Measurements from ENCODE around the gene CCDC102B.

CCDC102B gene

DNA sequence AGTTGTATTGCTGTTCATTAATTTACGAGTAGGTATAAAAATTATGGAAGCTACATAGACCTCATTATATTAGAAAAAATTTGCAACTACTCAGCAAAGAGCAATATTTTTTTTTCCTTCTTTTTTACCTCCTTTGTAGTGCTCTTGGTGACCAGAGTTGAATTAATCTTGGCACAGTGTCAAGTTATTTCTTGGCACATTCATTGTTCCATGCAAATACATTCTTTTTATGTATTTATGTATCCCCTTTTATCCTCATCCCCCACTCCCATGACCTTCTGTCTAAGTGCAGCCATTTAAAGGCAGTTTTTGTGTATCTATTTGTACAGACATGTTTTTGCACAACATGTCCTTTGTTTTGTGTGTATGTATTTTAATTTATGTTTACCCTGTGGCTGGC is 224.5 kb downstream of the CCDC102B start:
- H3K9me3 ChIP-seq (ENCODE audit: insufficient read depth, low read depth, low read length) = no peaks in the 10 kb centered on the region
- H3K23ac ChIP-seq (ENCODE audit: low read length) = no peak overlapping the region
- no peak overlapping the region for H3K4me2 ChIP-seq (ENCODE audit: low read length)
- no peaks in the 10 kb centered on the region for H3K79me1 ChIP-seq (ENCODE audit: low read length)
- no peaks in the 10 kb centered on the region for H3K4me1 ChIP-seq (ENCODE audit: control insufficient read depth in 1 of 2, insufficient read depth in 2 of 2, low read length in 2 of 2)
- H4K12ac ChIP-seq (ENCODE audit: low read depth, low read length) = no peak overlapping the region
- H2BK120ac ChIP-seq (ENCODE audit: insufficient read depth, low read length, poor library complexity) = no peak overlapping the region
- H3K9ac ChIP-seq (ENCODE audit: low read length) = no peak overlapping the region
- no peak overlapping the region for H3K4me3 ChIP-seq (ENCODE audit: low read depth, low read length)
- H3K79me2 ChIP-seq (ENCODE audit: control insufficient read depth, insufficient read depth, low read length, poor library complexity) = no peaks in the 10 kb centered on the region
- H2AFZ ChIP-seq (ENCODE audit: insufficient read depth, low read length, poor library complexity) = no peak overlapping the region
- no peak overlapping the region for H3K27ac ChIP-seq (ENCODE audit: low read depth, low read length)
- H2AK5ac ChIP-seq (ENCODE audit: low read length) = no peak overlapping the region
- no peak overlapping the region for H3K4ac ChIP-seq (ENCODE audit: low read depth, low read length)
- no peak overlapping the region for H2BK12ac ChIP-seq (ENCODE audit: low read length)
- H3K27me3 ChIP-seq (ENCODE audit: insufficient read depth, low read length) = no peaks in the 10 kb centered on the region
- H3K36me3 ChIP-seq (ENCODE audit: control insufficient read depth in 1 of 2, insufficient read depth in 2 of 2, low read length in 2 of 2) = no peaks in the 10 kb centered on the region
- no peak overlapping the region for H4K8ac ChIP-seq (ENCODE audit: low read depth, low read length)
- H4K91ac ChIP-seq (ENCODE audit: low read depth, low read length) = no peak overlapping the region
- no CpG with 5 or more reads among the region's 1 CpG for WGBS (ENCODE audit: extremely low coverage, insufficient coverage, insufficient read length)
- H2BK5ac ChIP-seq (ENCODE audit: low read depth, low read length, poor library complexity) = no peak overlapping the region
- no peak for DNase-seq
- no peak overlapping the region for H3K18ac ChIP-seq (ENCODE audit: low read length)
- no peak overlapping the region for H3K14ac ChIP-seq (ENCODE audit: low read length)

DNA sequence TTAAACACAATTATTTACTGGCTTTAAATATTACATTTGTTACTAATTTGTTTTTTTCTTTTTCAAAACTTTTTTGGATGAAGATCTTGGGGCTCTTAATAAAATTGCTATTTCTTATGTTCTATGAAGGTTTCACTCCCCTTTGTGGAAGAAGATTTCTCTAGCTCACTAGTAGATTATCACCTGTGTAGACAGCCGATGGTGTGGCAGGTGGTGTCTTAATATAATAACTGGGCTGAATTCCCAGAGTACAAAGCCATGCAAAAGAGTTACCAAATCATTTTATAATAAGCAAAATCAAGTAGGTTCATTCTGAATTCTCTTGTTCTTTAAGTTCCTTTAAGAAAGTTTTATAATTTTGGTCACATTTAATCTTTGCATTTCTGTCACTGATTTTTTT is 233.7 kb downstream of the CCDC102B start:
- WGBS (ENCODE audit: extremely low coverage, insufficient coverage, insufficient read length) = no CpG with 5 or more reads among the region's 1 CpG

DNA sequence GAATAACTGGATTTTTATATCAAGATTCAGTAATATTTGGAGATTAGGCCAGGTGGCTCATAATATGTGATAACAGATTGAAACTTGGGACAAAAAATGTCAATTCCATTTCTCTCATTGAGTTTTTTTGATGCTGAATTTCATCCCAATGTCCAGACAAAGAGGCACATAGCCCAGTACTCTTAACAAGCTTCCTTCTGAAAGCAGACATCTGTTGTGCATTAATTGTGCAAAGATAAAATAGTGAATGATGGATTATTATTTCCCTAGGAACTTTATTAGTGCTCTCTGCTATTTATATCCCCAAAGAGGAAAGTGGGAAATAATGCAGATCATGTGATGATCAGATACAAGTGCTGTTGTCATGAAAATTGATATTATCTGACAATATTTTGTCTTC is 234.1 kb downstream of the CCDC102B start:
- Histone ChIP-seq H3K4ac (ENCODE audit: low read depth, low read length) (no peak overlapping the region), H2AK5ac (ENCODE audit: low read length) (no peak overlapping the region), H3K9me3 (ENCODE audit: insufficient read depth, low read depth, low read length) (no peaks in the 10 kb centered on the region), H3K79me1 (ENCODE audit: low read length) (no peaks in the 10 kb centered on the region), H3K79me2 (ENCODE audit: control insufficient read depth, insufficient read depth, low read length, poor library complexity) (no peaks in the 10 kb centered on the region), H2BK5ac (ENCODE audit: low read depth, low read length, poor library complexity) (no peak overlapping the region), H3K9ac (ENCODE audit: low read length) (no peak overlapping the region), H4K91ac (ENCODE audit: low read depth, low read length) (no peak overlapping the region), H3K36me3 (ENCODE audit: control insufficient read depth in 1 of 2, insufficient read depth in 2 of 2, low read length in 2 of 2) (no peaks in the 10 kb centered on the region), H2BK120ac (ENCODE audit: insufficient read depth, low read length, poor library complexity) (no peak overlapping the region), H3K23ac (ENCODE audit: low read length) (no peak overlapping the region), H3K18ac (ENCODE audit: low read length) (no peak overlapping the region), H2AFZ (ENCODE audit: insufficient read depth, low read length, poor library complexity) (no peak overlapping the region), H3K27me3 (ENCODE audit: insufficient read depth, low read length) (no peaks in the 10 kb centered on the region), H3K14ac (ENCODE audit: low read length) (no peak overlapping the region), H3K27ac (ENCODE audit: low read depth, low read length) (no peak overlapping the region), H3K4me1 (ENCODE audit: control insufficient read depth in 1 of 2, insufficient read depth in 2 of 2, low read length in 2 of 2) (no peaks in the 10 kb centered on the region), H3K4me2 (ENCODE audit: low read length) (no peak overlapping the region), H2BK12ac (ENCODE audit: low read length) (no peak overlapping the region), H3K4me3 (ENCODE audit: low read depth, low read length) (no peak overlapping the region), H4K8ac (ENCODE audit: low read depth, low read length) (no peak overlapping the region), H4K12ac (ENCODE audit: low read depth, low read length) (no peak overlapping the region)
- no peak for DNase-seq

More for the DNA sequence above, 233.7 kb downstream of the CCDC102B start:
- Histone ChIP-seq H4K12ac (ENCODE audit: low read depth, low read length) (no peak overlapping the region), H3K27me3 (ENCODE audit: insufficient read depth, low read length) (no peaks in the 10 kb centered on the region), H2BK5ac (ENCODE audit: low read depth, low read length, poor library complexity) (no peak overlapping the region), H2BK120ac (ENCODE audit: insufficient read depth, low read length, poor library complexity) (no peak overlapping the region), H3K9ac (ENCODE audit: low read length) (no peak overlapping the region), H4K8ac (ENCODE audit: low read depth, low read length) (no peak overlapping the region), H3K4me3 (ENCODE audit: low read depth, low read length) (no peak overlapping the region), H3K36me3 (ENCODE audit: control insufficient read depth in 1 of 2, insufficient read depth in 2 of 2, low read length in 2 of 2) (no peaks in the 10 kb centered on the region), H2BK12ac (ENCODE audit: low read length) (no peak overlapping the region), H3K23ac (ENCODE audit: low read length) (no peak overlapping the region), H4K91ac (ENCODE audit: low read depth, low read length) (no peak overlapping the region), H2AFZ (ENCODE audit: insufficient read depth, low read length, poor library complexity) (no peak overlapping the region), H3K4me2 (ENCODE audit: low read length) (no peak overlapping the region), H2AK5ac (ENCODE audit: low read length) (no peak overlapping the region), H3K79me2 (ENCODE audit: control insufficient read depth, insufficient read depth, low read length, poor library complexity) (no peaks in the 10 kb centered on the region), H3K9me3 (ENCODE audit: insufficient read depth, low read depth, low read length) (no peaks in the 10 kb centered on the region), H3K14ac (ENCODE audit: low read length) (no peak overlapping the region), H3K27ac (ENCODE audit: low read depth, low read length) (no peak overlapping the region), H3K79me1 (ENCODE audit: low read length) (no peaks in the 10 kb centered on the region), H3K18ac (ENCODE audit: low read length) (no peak overlapping the region), H3K4me1 (ENCODE audit: control insufficient read depth in 1 of 2, insufficient read depth in 2 of 2, low read length in 2 of 2) (no peaks in the 10 kb centered on the region), H3K4ac (ENCODE audit: low read depth, low read length) (no peak overlapping the region)
- DNase-seq = no peak

DNA sequence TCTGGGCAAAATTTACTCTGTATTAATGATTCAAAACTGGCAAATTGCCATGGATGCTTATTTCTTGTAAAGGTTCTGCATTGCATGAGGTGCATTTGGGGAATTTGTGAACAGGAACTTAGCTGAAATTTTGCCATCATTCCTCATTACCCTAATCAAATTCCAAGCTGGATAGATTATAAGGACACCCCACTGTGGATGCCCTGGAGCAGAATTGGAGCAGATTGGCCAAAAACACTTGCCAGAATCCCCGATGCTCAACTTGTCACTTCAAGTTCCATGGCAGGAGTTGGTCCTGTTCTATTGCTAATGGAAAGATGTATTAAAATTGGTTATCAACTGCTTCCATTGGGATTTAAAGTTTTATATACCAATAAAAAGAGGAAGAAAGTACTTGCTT is 237.9 kb downstream of the CCDC102B start:
- no peak overlapping the region for H4K91ac ChIP-seq (ENCODE audit: low read depth, low read length)
- H3K4me3 ChIP-seq (ENCODE audit: low read depth, low read length) = no peak overlapping the region
- no peak overlapping the region for H2BK5ac ChIP-seq (ENCODE audit: low read depth, low read length, poor library complexity)
- H3K14ac ChIP-seq (ENCODE audit: low read length) = no peak overlapping the region
- H3K79me1 ChIP-seq (ENCODE audit: low read length) = no peaks in the 10 kb centered on the region
- no peak overlapping the region for H3K4ac ChIP-seq (ENCODE audit: low read depth, low read length)
- DNase-seq = no peak
- no peak overlapping the region for H3K9ac ChIP-seq (ENCODE audit: low read length)
- H4K12ac ChIP-seq (ENCODE audit: low read depth, low read length) = no peak overlapping the region
- H3K79me2 ChIP-seq (ENCODE audit: control insufficient read depth, insufficient read depth, low read length, poor library complexity) = no peaks in the 10 kb centered on the region
- H3K27ac ChIP-seq (ENCODE audit: low read depth, low read length) = no peak overlapping the region
- WGBS (ENCODE audit: extremely low coverage, insufficient coverage, insufficient read length) = no CpG with 5 or more reads among the region's 1 CpG
- no peaks in the 10 kb centered on the region for H3K9me3 ChIP-seq (ENCODE audit: insufficient read depth, low read depth, low read length)
- H3K27me3 ChIP-seq (ENCODE audit: insufficient read depth, low read length) = no peaks in the 10 kb centered on the region
- no peak overlapping the region for H2BK120ac ChIP-seq (ENCODE audit: insufficient read depth, low read length, poor library complexity)
- no peak overlapping the region for H3K23ac ChIP-seq (ENCODE audit: low read length)
- no peak overlapping the region for H2AFZ ChIP-seq (ENCODE audit: insufficient read depth, low read length, poor library complexity)
- no peak overlapping the region for H4K8ac ChIP-seq (ENCODE audit: low read depth, low read length)
- no peak overlapping the region for H2BK12ac ChIP-seq (ENCODE audit: low read length)
- no peak overlapping the region for H2AK5ac ChIP-seq (ENCODE audit: low read length)
- no peaks in the 10 kb centered on the region for H3K36me3 ChIP-seq (ENCODE audit: control insufficient read depth in 1 of 2, insufficient read depth in 2 of 2, low read length in 2 of 2)
- H3K18ac ChIP-seq (ENCODE audit: low read length) = no peak overlapping the region
- H3K4me1 ChIP-seq (ENCODE audit: control insufficient read depth in 1 of 2, insufficient read depth in 2 of 2, low read length in 2 of 2) = no peaks in the 10 kb centered on the region
- no peak overlapping the region for H3K4me2 ChIP-seq (ENCODE audit: low read length)

Measured in trophoblast cell (in vitro differentiated cells and primary cell).